NT2/D1 (cell line): Measurements from ENCODE around the gene DHDDS.

ENCODE experiments used
- SUZ12 ChIP-seq: IDR thresholded peaks from 2 replicates; pipeline ENCODE4 v1.6.1; 2011; ENCODE audit not compliant: insufficient read length, insufficient read depth; ENCODE audit errors: extremely low read depth
- YY1 ChIP-seq: IDR thresholded peaks from 2 replicates; pipeline ENCODE4 v1.6.1; 2011; ENCODE audit not compliant: insufficient read length, insufficient read depth
- ZNF274 ChIP-seq: IDR thresholded peaks from 2 replicates; pipeline ENCODE4 v1.6.1; 2011; ENCODE audit warnings: mild to moderate bottlenecking, low read depth, low read length

DNA sequence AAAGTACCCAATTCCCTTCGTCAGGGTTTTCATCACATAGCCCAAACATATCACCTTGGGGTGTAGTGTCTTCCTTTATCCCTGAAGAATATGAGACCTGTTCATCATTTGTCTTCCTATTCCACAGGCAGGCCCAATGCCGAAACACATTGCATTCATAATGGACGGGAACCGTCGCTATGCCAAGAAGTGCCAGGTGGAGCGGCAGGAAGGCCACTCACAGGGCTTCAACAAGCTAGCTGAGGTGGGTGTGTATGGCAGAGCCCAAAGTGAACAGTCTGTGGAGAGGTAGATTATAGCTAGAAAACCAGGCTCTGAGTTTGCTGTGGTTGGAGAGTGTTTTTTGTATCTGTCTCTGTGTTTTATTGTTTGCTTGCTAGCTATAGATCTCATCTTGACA is 5.9 kb downstream of the DHDDS start:
- TF ChIP-seq ZNF274 (no peak), SUZ12 (no peak), YY1 (no peak)
